H1 (cell line): ENCODE results near the gene HSPBP1. TPM values are rescaled to one million over a fixed set of nuclear protein-coding genes. Genes with fewer than 3 reads are reported as not detected.

Experiments used
- ATF2 ChIP-seq: IDR thresholded peaks from 2 replicates; pipeline ENCODE4 v1.6.1; 2012; ENCODE audit warnings: low read length, inconsistent platforms
- CBX5 ChIP-seq: fragments of 300-800, 300-1000 bp; sonication (generic); IDR thresholded peaks from 2 replicates; pipeline ENCODE4 v1.7.1; 2016; ENCODE audit warnings: antibody characterized with exemption, low read length, low read depth
- CBX8 ChIP-seq: fragments of 300-800, 300-1000 bp; sonication (generic); IDR thresholded peaks from 2 replicates; pipeline ENCODE4 v1.7.1; 2016; ENCODE audit warnings: low read depth, low read length, borderline replicate concordance
- CHD2 ChIP-seq: IDR thresholded peaks from 2 replicates; pipeline ENCODE4 v1.6.1; 2012; ENCODE audit warnings: low read length, improper control_type of control experiment
- CTBP2 ChIP-seq: IDR thresholded peaks from 2 replicates; pipeline ENCODE4 v1.7.0; 2011; ENCODE audit warnings: borderline replicate concordance, mild to moderate bottlenecking, moderate library complexity, mixed read lengths, low read length; ENCODE audit not compliant: insufficient read depth, insufficient read length
- KDM5A ChIP-seq: fragments of 200-600 bp; IDR thresholded peaks from 2 replicates; pipeline ENCODE4 v1.7.1; 2012; ENCODE audit warnings: mild to moderate bottlenecking, low read length, inconsistent platforms, mixed read lengths
- RNF2 ChIP-seq: fragments of 200-900, 300-1000 bp; sonication (generic); IDR thresholded peaks from 2 replicates; pipeline ENCODE4 v1.7.1; 2016; ENCODE audit warnings: borderline replicate concordance, low read depth, mild to moderate bottlenecking, antibody characterized with exemption, low read length; ENCODE audit not compliant: poor library complexity, severe bottlenecking; ENCODE audit errors: missing control alignments
- SIX5 ChIP-seq: IDR thresholded peaks from 2 replicates; pipeline ENCODE4 v1.6.1; 2011; ENCODE audit warnings: mild to moderate bottlenecking, low read depth, low read length
- SP2 ChIP-seq: IDR thresholded peaks from 2 replicates; pipeline ENCODE4 v1.6.1; 2012; ENCODE audit warnings: mild to moderate bottlenecking, low read length, inconsistent platforms
- SUZ12 ChIP-seq: fragments of 200-600 bp; sonication (generic); IDR thresholded peaks from 2 replicates; pipeline ENCODE4 v1.6.1; 2012; ENCODE audit warnings: mild to moderate bottlenecking, inconsistent platforms, low read length, moderate library complexity, mixed read lengths
- YY1 ChIP-seq: IDR thresholded peaks from 2 replicates; pipeline ENCODE4 v1.6.1; 2011; ENCODE audit warnings: low read depth, mild to moderate bottlenecking, low read length
- polyA plus RNA-seq, 7 experiments: library from polyadenylated mRNA; depleted of rRNA in 3 of 7; stranded (reverse) in 5 of 7; unstranded in 2 of 7; fragments of >200 nt in 5 of 7; fragments of 200-250 nt in 2 of 7; gene quantifications; 1 replicate in 5 of 7; 2 replicates in 1 of 7; 4 replicates in 1 of 7; pipeline versions ENCODE4 v1.2.1 to v1.2.3, GENCODE V29; 2011 to 2013; ENCODE audit warnings: missing spikeins in 2 of 7, mixed read lengths in 2 of 7
- total RNA-seq: library from RNA; stranded (reverse); fragmentation: NEBNext Ultra II Directional; extraction: Animal tissue kit (Norgen Biotek cat#: 25700); gene quantifications from 2 replicates; pipeline ENCODE4 v1.2.1, GENCODE V29; 2021

Gene HSPBP1
- total and polyA plus RNA-seq, 2 of the 8 experiments (the other 6 are each of a cell fraction or from before 2014, with no cell fraction given), result 63.4 to 100 TPM

- TF ChIP-seq YY1 (no peak), SUZ12 (no peak), CBX5 (no peak), CTBP2 (no peak), CBX8 (no peak), CHD2 (no peak), ATF2 (no peak), RNF2 (no peak), KDM5A (no peak), SP2 (no peak), SIX5 (no peak)
Observed at GRCh38 chr19:55241143-55241934, 38.6 kb downstream of the HSPBP1 start (continued).
